GF-D8 (cell line): ENCODE results near the gene SLC38A8.
A peak's percentile ranks its signal among the peaks of the same experiment; 100 is the strongest.

Experiments
- DNase-seq: peaks from one replicate; lab custom pipeline; 2025; lab: John Stamatoyannopoulos, UW

The SLC38A8 gene

GRCh38 chr16:84042308-84042878 is at the start of gene SLC38A8:
SLC38A8 (minus strand) TSS chr16:84042795; CDS start chr16:84042157, 638 bp downstream.
- DNase-seq = no peak

DNA sequence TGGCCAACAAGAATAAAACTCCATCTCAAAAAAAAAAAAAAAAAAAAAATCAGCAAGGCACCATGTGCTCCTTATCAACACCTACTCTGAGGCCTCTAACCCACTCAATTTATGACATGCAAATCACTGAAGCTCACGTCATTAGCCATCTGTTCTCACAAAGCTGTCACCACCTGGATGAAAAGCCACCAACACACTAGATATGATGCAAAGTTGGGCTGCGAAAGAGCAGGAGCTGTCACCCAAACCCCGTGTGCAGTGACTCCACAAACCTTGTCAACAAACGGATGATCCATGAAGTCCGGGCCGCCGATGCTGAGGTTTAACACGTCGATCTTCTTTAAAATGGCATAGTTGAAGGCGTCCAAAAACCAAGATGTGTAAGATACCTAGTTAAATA is 48.9 kb upstream of the SLC38A8 start:
- DNase-seq = no peak

GRCh38 chr16:84090211-84090610 is 47.6 kb upstream of the SLC38A8 start:
- no peak for DNase-seq

DNA sequence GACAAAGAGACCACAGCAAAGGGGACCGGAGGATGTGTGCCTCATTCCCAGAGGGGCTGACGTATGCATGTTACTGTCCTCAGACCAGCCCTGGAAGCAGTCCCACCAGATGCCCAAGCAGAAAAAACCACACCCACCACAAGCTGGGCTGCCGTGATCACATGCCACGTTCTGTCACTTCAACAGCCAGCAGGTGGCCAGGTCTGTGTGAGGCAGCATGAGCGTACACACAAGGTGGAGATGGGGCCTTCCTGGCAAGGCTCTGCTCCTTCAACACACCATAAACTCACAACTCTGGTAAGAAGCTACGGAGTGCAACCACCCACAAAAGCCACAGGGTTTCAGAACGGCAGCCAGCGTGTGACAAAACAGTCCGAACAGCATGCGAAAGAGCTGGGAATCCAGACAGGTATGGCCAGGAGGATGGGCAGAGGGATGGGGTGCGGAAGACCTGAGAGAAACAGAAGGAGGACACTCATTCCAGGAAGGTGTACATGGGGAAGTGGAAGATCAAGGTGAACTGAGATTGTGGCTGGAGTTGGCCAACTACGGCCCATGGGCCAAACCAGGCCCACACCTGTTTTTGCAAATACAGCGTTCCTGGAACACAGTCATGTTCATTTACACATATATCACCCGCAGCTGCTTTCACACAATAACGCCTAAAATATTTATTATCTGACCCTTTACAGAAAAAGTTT is 46.2 kb upstream of the SLC38A8 start:
- DNase-seq = peak; percentile 58

- DNase-seq = peak; percentile 20
These were observed 45.0 kb upstream of the SLC38A8 start for GRCh38 chr16:84087466-84088151.

- no peak for DNase-seq
These were observed 44.4 kb upstream of the SLC38A8 start for GRCh38 chr16:84087001-84087400.

DNA sequence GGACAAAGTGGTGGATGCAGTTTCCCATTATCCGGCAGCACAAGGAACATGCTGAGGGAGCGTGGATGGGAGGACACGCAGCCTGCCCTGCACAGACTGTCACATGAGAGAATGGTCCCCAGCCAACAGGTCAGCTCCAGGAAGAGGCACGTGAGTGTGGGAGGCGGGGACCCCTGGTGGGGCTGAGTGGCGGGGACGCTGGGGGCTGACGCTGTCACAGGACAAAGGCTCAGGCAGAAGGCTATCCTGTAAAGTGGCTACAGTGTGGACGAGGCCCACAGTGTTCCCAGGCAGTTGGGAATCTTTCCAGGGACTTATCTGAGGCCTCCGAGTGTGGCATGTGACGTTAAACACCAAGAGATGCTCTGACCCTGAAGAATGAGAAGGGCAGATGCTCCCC is 43.7 kb upstream of the SLC38A8 start:
- DNase-seq = no peak

- peak; percentile 61 for DNase-seq
These were observed 43.2 kb upstream of the SLC38A8 start for GRCh38 chr16:84085773-84086172.

DNA sequence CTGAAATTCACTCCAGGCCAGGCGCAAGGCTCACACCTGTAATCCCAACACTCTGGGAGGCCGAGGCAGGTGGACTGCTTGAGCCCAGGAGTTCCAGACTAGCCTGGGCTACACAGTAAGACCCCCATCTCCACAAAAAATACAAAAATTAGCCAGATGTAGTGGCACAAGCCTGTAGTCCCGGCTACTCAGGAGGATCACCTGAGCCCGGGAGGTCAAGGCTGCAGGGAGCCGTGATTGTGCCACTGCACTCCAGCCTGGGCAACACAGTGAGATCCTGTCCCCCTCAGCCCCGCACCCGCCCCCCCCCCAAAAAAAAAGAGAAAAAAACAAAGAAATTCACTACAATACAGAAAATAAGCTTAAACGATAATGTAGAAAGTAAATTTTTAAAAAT is 42.7 kb upstream of the SLC38A8 start:
- no peak for DNase-seq

GRCh38 chr16:84084570-84085270 is 42.1 kb upstream of the SLC38A8 start:
- no peak for DNase-seq

DNA sequence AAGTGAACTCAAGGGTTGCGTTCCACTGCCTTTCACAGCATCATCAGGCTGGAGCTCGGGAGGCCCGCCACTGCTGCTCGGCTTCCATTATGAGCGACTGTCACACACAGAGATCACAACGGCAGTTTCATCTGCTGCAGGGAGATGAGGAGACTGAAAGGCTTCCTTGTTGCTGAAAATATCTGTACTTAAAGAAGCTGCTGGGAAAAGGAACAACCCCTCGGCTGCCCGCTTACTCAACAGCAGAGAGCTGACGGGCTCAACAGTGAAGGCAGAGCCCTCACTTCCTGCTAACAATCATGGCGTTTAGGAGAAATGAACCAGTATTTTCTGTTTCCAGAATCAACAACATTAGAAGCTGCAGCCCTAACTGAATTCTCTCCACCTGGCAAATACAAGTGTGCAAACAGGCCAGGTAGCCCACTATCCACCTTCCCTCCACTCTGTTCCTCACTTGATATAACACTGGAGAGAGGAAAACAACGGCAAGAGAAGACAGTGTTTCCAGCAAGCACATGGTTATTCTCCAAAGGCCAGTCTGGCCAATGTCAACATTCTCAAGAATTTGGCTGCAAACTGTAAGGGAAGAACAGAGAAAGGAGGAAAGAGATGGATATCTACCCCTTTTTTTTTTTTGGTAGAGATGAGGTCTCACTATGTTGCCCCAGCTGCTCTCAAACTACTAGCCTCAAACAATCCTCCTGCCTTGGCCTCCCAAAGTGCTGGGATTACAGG is 40.4 kb upstream of the SLC38A8 start:
- no peak for DNase-seq

DNA sequence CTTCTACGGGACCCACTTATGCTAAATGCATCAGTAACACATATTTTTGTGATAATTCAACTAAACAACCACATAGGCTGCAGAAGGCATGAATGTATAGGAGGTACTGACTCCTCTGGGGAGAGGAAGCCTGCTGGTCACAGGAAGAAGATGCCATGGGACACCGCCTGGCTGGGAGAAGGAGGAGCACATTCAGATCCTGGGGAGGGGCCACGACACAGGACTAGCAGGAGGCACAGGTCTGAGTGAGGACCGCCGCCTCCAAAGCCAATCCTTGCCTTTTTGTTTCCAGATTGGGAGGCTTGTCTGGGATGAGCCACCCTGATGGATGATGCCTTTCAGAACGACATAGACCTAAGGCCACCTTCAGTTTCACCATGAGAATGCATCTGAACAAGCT is 39.5 kb upstream of the SLC38A8 start:
- DNase-seq = no peak

DNA sequence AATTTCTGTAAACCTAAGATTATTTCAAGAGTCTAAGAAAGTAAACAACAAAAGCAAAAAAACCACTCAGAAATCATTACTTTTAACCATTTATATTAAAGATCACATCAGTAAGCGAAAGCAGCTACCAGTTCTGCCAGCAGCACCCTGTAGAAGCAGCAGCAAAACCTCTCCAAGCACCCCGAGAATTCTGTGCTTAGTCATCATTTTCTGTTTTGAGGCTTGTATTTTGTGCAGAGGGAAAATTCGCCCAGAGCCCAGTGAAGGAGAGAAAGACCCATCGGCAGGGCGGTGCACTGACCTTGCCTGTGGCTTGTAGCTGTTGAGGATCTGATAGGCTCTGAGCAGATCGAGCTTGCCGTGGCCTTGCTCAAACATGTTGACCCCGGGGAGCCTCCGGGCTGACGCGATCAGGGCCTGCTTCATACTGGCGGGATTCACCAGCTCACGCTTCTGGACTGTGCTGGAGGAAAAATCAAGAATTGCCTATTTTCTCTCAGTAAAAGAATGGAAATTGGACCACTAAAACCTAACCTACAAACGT is 38.9 kb upstream of the SLC38A8 start:
- no peak for DNase-seq

DNA sequence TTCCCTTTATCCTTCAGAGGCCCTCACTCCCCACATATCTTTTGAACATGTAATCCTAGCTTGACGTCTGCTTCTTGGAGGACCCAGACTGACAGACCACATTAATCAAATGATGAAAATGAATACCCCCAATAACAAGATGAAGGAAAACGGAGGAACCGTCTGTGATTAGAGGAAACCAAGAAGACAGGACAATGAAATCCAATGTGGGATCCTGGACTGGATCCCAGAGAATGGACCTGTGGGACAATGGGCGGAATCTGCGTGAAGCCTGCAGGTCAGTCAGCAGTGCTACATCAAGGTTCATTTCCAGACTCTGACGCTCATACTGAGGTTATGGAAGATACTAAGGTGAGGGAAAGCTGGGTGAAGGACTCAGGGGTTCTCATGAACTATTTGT is 38.2 kb upstream of the SLC38A8 start:
- no peak for DNase-seq

DNA sequence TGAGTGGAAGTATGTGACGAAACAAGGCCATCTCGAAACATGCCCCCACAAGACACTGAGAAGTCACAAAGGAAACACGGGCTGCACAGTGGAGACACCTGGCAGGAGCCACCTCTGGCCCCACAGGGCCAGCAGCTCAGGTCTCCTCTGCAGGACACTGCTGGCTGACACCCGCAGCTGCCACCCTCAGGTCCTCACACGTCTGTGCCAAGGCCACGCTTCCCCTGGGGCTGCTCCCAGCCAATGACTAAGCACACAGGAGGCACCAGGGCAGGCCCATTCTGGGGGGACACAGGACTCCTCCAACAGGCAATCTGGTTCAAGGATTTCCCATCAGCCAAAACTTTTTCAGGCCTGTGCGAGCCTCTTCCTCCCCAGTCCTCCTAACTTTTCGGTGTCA is 37.8 kb upstream of the SLC38A8 start:
- DNase-seq = no peak

- no peak for DNase-seq
These were observed 37.1 kb upstream of the SLC38A8 start for GRCh38 chr16:84079664-84080063.

DNA sequence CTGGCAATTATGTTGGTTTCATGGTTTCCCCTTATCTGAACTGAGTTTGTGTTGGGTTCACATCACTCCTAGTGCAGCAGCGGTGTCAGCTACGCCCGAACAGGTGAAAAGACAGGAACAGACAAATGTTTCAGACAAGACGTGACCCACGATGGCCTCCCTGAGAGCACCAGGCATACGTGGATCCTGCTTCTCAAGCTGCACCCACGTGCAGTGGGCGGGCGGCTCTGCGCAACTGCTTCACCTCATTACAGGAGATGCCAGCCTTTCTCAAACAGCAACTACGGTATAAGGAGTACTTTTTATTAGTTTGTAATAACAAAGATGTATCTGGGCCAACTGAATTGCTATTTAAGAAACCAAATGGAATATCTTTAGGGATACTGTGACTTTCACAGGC is 32.8 kb upstream of the SLC38A8 start:
- DNase-seq = no peak

- DNase-seq = no peak
These were observed 32.1 kb upstream of the SLC38A8 start for GRCh38 chr16:84074721-84075120.

GRCh38 chr16:84072014-84072413 is 29.4 kb upstream of the SLC38A8 start:
- no peak for DNase-seq

GRCh38 chr16:84071121-84071520 is 28.5 kb upstream of the SLC38A8 start:
- no peak for DNase-seq

GRCh38 chr16:84069540-84069939 is 26.9 kb upstream of the SLC38A8 start:
- no peak for DNase-seq
